Breast epithelium (tissue), 4 donors: Measurements from ENCODE around the gene SARM1. TPM values are rescaled to one million over a fixed set of nuclear protein-coding genes. Genes with fewer than 3 reads are reported as not detected.

Source experiments
- DNase-seq, 2 donors: peaks; one replicate each; pipeline ENCODE4 v3.0.0-alpha.2; 2019; ENCODE audit warnings: low spot score in 2 of 2
- H3K27ac ChIP-seq, 2 donors: fragments of 200-600 bp; sonication (generic) in 1 of 2; one replicate each; pipeline ENCODE4 v1.5.1; 2016 to 2019; ENCODE audit warnings: mild to moderate bottlenecking in 1 of 2
- H3K27me3 ChIP-seq, 2 donors: fragments of 200-600 bp; sonication (generic) in 1 of 2; one replicate each; pipeline versions ENCODE4 v1.5.1 to v1.6.0; 2017 to 2019; ENCODE audit warnings: control low read depth in 1 of 2, mild to moderate bottlenecking in 1 of 2
- H3K36me3 ChIP-seq: fragments of 200-600 bp; one replicate; pipeline ENCODE4 v1.5.1; 2019
- H3K4me1 ChIP-seq, 2 donors: fragments of 200-600 bp; sonication (generic); one replicate each; pipeline ENCODE4 v1.5.1; 2016 to 2019; ENCODE audit warnings: control low read depth in 1 of 2
- H3K4me3 ChIP-seq, 3 donors: fragments of 200-600 bp; sonication (generic); 1 replicate in 2 of 3; 2 replicates in 1 of 3; pipeline ENCODE4 v1.5.1; 2016 to 2019; ENCODE audit warnings: mild to moderate bottlenecking in 3 of 3, moderate library complexity in 2 of 3
- H3K9me3 ChIP-seq, 2 donors: fragments of 200-600 bp; sonication (generic) in 1 of 2; one replicate each; pipeline ENCODE4 v1.5.1; 2016 to 2019; ENCODE audit warnings: control low read depth in 1 of 2
- POLR2A ChIP-seq: fragments of 450-650 bp; IDR thresholded peaks from one replicate; pipeline ENCODE4 v1.6.1; 2016; ENCODE audit warnings: antibody characterized with exemption, mild to moderate bottlenecking, moderate library complexity
- POLR2AphosphoS5 ChIP-seq, 3 donors: sonication (generic); formaldehyde crosslinking; IDR thresholded peaks; one replicate each; pipeline ENCODE4 v1.6.1; 2017; ENCODE audit warnings: antibody characterized with exemption in 3 of 3
- intact Hi-C: fragments of 100-400 bp; cut with DNase I; formaldehyde crosslinking; loops from one replicate; pipeline ENCODE4 v1.15.1; 2023; ENCODE audit warnings: low total_unique reads
- total RNA-seq, 3 donors: library from RNA; depleted of rRNA; stranded (reverse); fragments of >200 nt; gene quantifications; one replicate each; pipeline ENCODE4 v1.1.0, GENCODE V29; 2016
- TF ChIP-seq, protein P1 (sequence below), 3 donors: fragments of 450-650 bp; IDR thresholded peaks; one replicate each; pipeline ENCODE4 v1.5.1; 2016 to 2017; ENCODE audit warnings: antibody characterized with exemption in 3 of 3, mild to moderate bottlenecking in 3 of 3, moderate library complexity in 3 of 3

Gene SARM1
- total RNA-seq, 3 donors from 2014 or later = 6.4 to 14.3 (median 13.8) TPM

DNA sequence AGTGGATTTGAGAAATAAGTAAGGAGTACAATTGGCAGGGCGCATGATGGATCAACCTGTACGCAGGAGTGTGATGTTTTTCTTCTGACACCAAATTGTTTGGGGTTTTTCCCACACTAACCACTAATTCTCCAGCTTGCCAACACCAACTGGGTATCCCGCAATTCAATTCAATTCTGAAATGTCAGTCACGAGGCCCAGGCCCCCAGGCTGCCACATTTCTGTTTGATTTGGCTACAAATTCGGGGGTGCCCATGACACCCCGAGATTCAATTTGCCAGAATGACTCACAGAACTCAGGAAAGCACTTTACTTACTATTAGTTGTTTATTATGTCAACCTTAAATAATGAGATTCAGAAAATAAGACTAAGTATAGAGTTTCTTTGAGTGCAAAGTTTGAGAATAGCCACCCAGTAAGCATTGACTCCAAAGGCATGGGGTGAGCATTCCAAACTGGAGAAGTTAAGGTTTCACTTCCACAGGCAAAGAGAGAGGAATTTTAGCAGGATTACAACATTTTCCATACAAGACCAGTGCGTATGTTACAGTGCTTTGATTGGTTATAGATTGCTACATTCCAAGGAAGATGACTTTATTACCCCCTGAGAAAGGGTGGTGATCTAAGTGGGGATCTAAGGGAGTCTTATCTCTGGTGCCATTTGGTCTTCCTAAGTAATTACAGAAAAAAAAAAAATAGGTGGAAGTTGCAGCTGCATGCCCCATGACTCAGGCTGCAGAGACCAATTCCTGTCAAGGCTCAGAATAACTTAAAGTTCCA lies 23.0 kb downstream of the SARM1 start:
- intact Hi-C loops = no loop called here
- Histone ChIP-seq H3K27me3 (no peaks in the 10 kb centered on the region), H3K4me3 (no peak overlapping the region), H3K4me1 (no peaks in the 10 kb centered on the region), H3K9me3 (no peaks in the 10 kb centered on the region), H3K27ac (no peak overlapping the region), H3K36me3 (no peaks in the 10 kb centered on the region)
- no peak for TF ChIP-seq POLR2AphosphoS5 (IDR thresholded peaks at IDR 0.05)
- TF ChIP-seq POLR2A = no peak
- DNase-seq = no peak

DNA sequence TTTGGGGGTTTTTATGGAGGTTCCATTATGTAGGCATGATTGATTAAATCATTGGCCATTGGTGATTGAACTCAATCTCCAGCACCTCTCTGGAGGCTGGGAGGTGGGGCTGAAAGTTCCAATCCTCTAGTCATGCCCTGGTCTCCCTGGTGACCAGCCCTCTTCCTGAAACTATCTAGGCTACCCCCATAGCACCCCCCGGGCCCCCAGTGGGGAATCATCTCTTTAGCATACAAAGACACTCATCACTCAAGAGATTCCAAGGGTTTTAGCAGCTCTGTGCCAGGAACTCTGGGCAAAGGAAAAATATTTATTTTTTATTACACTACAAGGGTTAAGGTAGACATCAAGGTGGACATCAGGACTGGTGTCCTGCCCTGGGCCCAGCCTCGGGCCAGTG lies 23.9 kb downstream of the SARM1 start:
- DNase-seq = no peak
- Histone ChIP-seq H3K9me3 (no peaks in the 10 kb centered on the region), H3K36me3 (no peaks in the 10 kb centered on the region), H3K27me3 (no peaks in the 10 kb centered on the region), H3K4me3 (no peak overlapping the region), H3K27ac (no peak overlapping the region), H3K4me1 (no peaks in the 10 kb centered on the region)
- TF ChIP-seq, protein P1, sequence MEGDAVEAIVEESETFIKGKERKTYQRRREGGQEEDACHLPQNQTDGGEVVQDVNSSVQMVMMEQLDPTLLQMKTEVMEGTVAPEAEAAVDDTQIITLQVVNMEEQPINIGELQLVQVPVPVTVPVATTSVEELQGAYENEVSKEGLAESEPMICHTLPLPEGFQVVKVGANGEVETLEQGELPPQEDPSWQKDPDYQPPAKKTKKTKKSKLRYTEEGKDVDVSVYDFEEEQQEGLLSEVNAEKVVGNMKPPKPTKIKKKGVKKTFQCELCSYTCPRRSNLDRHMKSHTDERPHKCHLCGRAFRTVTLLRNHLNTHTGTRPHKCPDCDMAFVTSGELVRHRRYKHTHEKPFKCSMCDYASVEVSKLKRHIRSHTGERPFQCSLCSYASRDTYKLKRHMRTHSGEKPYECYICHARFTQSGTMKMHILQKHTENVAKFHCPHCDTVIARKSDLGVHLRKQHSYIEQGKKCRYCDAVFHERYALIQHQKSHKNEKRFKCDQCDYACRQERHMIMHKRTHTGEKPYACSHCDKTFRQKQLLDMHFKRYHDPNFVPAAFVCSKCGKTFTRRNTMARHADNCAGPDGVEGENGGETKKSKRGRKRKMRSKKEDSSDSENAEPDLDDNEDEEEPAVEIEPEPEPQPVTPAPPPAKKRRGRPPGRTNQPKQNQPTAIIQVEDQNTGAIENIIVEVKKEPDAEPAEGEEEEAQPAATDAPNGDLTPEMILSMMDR (IDR thresholded peaks at IDR 0.05) = no peak
- TF ChIP-seq POLR2A (no peak), POLR2AphosphoS5 (IDR thresholded peaks at IDR 0.05) (no peak)
- intact Hi-C loops = no loop called here

DNA sequence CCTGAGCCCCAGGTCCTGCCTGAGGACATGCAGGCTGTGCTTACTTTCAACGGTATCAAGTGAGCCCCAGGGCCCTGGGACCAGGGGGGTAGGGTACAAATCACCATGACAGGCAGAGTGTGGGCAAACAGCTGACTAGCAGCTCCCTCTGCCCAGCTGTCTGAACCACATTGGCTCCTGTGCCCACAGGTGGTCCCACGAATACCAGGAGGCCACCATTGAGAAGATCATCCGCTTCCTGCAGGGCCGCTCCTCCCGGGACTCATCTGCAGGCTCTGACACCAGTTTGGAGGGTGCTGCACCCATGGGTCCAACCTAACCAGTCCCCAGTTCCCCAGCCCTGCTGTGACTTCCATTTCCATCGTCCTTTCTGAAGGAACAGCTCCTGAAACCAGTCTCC lies 24.5 kb downstream of the SARM1 start:
- Histone ChIP-seq H3K27ac (no peak overlapping the region), H3K9me3 (no peaks in the 10 kb centered on the region), H3K4me1 (no peaks in the 10 kb centered on the region), H3K4me3 (no peak overlapping the region), H3K27me3 (no peaks in the 10 kb centered on the region), H3K36me3 (no peaks in the 10 kb centered on the region)
- no peak for DNase-seq
- intact Hi-C loops = no loop called here
- TF ChIP-seq POLR2AphosphoS5 (IDR thresholded peaks at IDR 0.05) = no peak
- TF ChIP-seq POLR2A = no peak
- TF ChIP-seq, protein P1 (IDR thresholded peaks at IDR 0.05) = no peak

DNA sequence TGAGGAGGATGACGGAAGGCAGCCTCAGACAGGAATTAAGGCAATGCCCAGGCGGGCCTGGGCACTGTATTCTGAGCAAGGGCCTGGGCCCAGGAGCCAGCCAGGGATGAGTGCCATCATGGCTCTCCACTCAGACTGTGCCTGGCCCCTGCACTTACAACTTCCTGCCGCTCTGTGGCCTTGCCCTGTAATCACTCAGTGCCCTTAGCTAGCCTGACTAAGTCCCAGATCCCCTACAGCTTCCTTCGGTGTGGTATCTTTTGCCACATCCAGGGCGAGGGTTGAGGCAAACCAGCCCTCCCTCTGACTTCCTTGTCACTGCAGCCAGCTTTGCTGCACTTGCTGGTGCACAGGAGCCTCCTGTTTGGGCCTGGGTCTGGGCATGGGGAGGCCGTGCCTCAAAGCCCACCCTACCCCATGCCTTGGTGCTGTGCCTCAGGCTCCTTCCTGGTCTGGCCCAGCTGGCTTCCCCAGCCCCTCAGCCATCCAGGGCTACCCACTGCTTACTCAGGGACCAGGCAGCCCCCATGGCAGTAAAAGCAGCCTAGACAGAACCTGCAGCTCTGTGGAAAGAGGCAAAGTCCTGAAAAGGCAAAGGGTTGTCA lies 25.2 kb downstream of the SARM1 start:
- TF ChIP-seq, protein P1 (IDR thresholded peaks at IDR 0.05) = no peak
- TF ChIP-seq POLR2A (no peak), POLR2AphosphoS5 (IDR thresholded peaks at IDR 0.05) (no peak)
- Histone ChIP-seq H3K27me3 (no peaks in the 10 kb centered on the region), H3K4me1 (no peaks in the 10 kb centered on the region), H3K27ac (no peak overlapping the region), H3K36me3 (no peaks in the 10 kb centered on the region), H3K4me3 (no peak overlapping the region), H3K9me3 (no peaks in the 10 kb centered on the region)
- intact Hi-C loops = no loop called here
- DNase-seq = no peak

DNA sequence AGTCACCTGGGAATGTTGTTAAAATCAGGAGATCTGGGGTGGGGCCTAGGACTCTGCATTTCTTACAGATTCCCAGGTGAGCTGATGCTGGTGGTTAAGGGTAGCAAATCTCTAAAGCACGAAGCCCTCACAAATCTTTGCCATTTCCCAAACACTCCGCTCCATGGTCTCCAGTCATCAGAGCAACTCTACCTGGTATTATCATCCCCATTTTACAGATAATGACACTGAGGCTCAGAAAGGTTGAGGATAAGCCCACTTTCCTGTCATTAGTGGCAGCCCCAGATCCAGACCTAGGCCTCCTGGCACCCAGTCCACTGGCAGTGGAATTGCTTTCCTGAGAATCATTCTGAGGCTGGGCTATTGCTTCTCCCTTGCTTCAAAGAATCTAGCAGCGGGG lies 25.8 kb downstream of the SARM1 start:
- Histone ChIP-seq H3K9me3 (no peaks in the 10 kb centered on the region), H3K36me3 (no peaks in the 10 kb centered on the region), H3K27ac (no peak overlapping the region), H3K4me1 (no peaks in the 10 kb centered on the region), H3K27me3 (no peaks in the 10 kb centered on the region), H3K4me3 (no peak overlapping the region)
- intact Hi-C loops = no loop called here
- no peak for DNase-seq
- TF ChIP-seq, protein P1 (IDR thresholded peaks at IDR 0.05) = no peak
- TF ChIP-seq POLR2A (no peak), POLR2AphosphoS5 (IDR thresholded peaks at IDR 0.05) (no peak)
